ENCODE results near the gene NR2C2. TPM values are rescaled to one million over a fixed set of nuclear protein-coding genes. Genes with fewer than 3 reads are reported as not detected.

NR2C2 gene
- total and polyA plus RNA-seq, 2 of the 13 experiments (the other 11 are each of a cell fraction or from before 2014, with no cell fraction given): 7.8 to 11.8 TPM

- TF ChIP-seq NRL (CRISPR knock-in tag; IDR thresholded peaks at IDR 0.05; ENCODE audit: borderline replicate concordance) (peak; percentile 54; the same call in 1 of the 2 replicates), RBM22 (optimal IDR thresholded peaks at IDR 0.05; ENCODE audit: low read length) (no peak), LBX2 (CRISPR knock-in tag; IDR thresholded peaks at IDR 0.05; ENCODE audit: borderline replicate concordance) (no peak), ZNF737 (CRISPR knock-in tag; IDR thresholded peaks at IDR 0.05; ENCODE audit: borderline replicate concordance) (no peak), SNAI1 (CRISPR knock-in tag; IDR thresholded peaks at IDR 0.05; ENCODE audit: borderline replicate concordance) (no peak), ZNF703 (CRISPR knock-in tag; IDR thresholded peaks at IDR 0.05; ENCODE audit: borderline replicate concordance) (no peak), GRHL1 (CRISPR knock-in tag; conservative IDR thresholded peaks at IDR 0.05) (no peak), ZBTB7B (CRISPR knock-in tag; IDR thresholded peaks at IDR 0.05) (no peak; the same call in 1 of the 2 replicates), ZNF124 (CRISPR knock-in tag; IDR thresholded peaks at IDR 0.05) (no peak), PTBP1 (IDR thresholded peaks at IDR 0.05; ENCODE audit: low read depth, low read length, poor library complexity, severe bottlenecking) (no peak), WIZ (CRISPR knock-in tag; IDR thresholded peaks at IDR 0.05) (no peak), MNT (IDR thresholded peaks at IDR 0.05) (no peak), PAX8 (CRISPR knock-in tag; IDR thresholded peaks at IDR 0.05; ENCODE audit: borderline replicate concordance) (no peak), SIX1 (CRISPR knock-in tag; IDR thresholded peaks at IDR 0.05; ENCODE audit: borderline replicate concordance) (no peak), ZNF558 (CRISPR knock-in tag; IDR thresholded peaks at IDR 0.05; ENCODE audit: borderline replicate concordance) (no peak)
- TF ChIP-seq, protein P1, sequence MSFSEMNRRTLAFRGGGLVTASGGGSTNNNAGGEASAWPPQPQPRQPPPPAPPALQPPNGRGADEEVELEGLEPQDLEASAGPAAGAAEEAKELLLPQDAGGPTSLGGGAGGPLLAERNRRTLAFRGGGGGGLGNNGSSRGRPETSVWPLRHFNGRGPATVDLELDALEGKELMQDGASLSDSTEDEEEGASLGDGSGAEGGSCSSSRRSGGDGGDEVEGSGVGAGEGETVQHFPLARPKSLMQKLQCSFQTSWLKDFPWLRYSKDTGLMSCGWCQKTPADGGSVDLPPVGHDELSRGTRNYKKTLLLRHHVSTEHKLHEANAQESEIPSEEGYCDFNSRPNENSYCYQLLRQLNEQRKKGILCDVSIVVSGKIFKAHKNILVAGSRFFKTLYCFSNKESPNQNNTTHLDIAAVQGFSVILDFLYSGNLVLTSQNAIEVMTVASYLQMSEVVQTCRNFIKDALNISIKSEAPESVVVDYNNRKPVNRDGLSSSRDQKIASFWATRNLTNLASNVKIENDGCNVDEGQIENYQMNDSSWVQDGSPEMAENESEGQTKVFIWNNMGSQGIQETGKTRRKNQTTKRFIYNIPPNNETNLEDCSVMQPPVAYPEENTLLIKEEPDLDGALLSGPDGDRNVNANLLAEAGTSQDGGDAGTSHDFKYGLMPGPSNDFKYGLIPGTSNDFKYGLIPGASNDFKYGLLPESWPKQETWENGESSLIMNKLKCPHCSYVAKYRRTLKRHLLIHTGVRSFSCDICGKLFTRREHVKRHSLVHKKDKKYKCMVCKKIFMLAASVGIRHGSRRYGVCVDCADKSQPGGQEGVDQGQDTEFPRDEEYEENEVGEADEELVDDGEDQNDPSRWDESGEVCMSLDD (CRISPR knock-in tag; IDR thresholded peaks at IDR 0.05; ENCODE audit: borderline replicate concordance): no peak
Measured at GRCh38 chr3:14947100-14947885, at the start of gene NR2C2 (continued).
